ENCODE data around the gene EPB41L1. TPM values are rescaled to one million over a fixed set of nuclear protein-coding genes. Genes with fewer than 3 reads are reported as not detected.

Gene EPB41L1
- total RNA-seq, 1 experiment from 2014 or later = 134 TPM

DNA sequence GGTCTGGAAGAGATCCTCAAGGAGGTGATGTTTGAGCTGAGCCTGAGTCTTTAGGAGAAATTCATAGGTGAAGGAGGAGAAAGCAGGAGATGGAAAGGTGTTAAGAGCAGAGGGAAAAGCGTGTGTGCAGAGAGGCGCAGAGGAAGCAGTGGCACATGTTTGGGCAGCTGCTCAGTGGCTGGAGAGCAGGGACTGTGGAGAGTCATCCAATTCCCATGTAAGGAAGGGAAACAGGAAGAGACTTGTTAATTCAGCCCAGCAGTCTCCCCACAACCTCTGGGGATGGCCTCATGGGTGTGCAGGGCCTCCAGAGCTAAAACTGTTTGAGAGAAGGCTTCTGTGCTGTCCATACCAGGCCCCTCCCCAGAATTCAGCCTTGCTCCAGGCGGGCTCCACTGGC lies 98.0 kb downstream of the EPB41L1 start:
- DNase-seq = no peak
- Histone ChIP-seq H3K4me1 (replicated peaks; ENCODE audit: insufficient read depth) (no peaks in the 10 kb centered on the region), H3K4me3 (no peak overlapping the region), H3K27me3 (ENCODE audit: insufficient read depth, low read depth) (no peaks in the 10 kb centered on the region), H3K36me3 (ENCODE audit: low read depth) (peaks cover 31% of the 10 kb centered on the region; the same call in 1 of the 2 replicates), H3F3A (ENCODE audit: insufficient read depth, low read depth) (no peaks in the 10 kb centered on the region), H2AFZ (no peak overlapping the region), H3K79me2 (ENCODE audit: low read depth) (no peaks in the 10 kb centered on the region), H3K9me2 (ENCODE audit: insufficient read depth) (no peaks in the 10 kb centered on the region), H3K9me3 (ENCODE audit: insufficient read depth, low read depth) (no peaks in the 10 kb centered on the region), H3K4me2 (no peak overlapping the region), H3K27ac (no peak overlapping the region), H4K20me1 (ENCODE audit: insufficient read depth) (peaks cover 32% of the 10 kb centered on the region)
- CTCF ChIA-PET = no interaction called here
- no TSS peak for BruUV-seq (replicated peaks)
- intact Hi-C loops (cut with micrococcal nuclease; ENCODE audit: unreplicated experiment) = no loop called here
- no peak for TF ChIP-seq EZH2 (IDR thresholded peaks at IDR 0.05; ENCODE audit: low read depth)
- TF ChIP-seq, protein P1, sequence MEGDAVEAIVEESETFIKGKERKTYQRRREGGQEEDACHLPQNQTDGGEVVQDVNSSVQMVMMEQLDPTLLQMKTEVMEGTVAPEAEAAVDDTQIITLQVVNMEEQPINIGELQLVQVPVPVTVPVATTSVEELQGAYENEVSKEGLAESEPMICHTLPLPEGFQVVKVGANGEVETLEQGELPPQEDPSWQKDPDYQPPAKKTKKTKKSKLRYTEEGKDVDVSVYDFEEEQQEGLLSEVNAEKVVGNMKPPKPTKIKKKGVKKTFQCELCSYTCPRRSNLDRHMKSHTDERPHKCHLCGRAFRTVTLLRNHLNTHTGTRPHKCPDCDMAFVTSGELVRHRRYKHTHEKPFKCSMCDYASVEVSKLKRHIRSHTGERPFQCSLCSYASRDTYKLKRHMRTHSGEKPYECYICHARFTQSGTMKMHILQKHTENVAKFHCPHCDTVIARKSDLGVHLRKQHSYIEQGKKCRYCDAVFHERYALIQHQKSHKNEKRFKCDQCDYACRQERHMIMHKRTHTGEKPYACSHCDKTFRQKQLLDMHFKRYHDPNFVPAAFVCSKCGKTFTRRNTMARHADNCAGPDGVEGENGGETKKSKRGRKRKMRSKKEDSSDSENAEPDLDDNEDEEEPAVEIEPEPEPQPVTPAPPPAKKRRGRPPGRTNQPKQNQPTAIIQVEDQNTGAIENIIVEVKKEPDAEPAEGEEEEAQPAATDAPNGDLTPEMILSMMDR (conservative IDR thresholded peaks at IDR 0.05) = no peak
- POLR2A ChIA-PET (ENCODE audit: unreplicated experiment) = no interaction called here

DNA sequence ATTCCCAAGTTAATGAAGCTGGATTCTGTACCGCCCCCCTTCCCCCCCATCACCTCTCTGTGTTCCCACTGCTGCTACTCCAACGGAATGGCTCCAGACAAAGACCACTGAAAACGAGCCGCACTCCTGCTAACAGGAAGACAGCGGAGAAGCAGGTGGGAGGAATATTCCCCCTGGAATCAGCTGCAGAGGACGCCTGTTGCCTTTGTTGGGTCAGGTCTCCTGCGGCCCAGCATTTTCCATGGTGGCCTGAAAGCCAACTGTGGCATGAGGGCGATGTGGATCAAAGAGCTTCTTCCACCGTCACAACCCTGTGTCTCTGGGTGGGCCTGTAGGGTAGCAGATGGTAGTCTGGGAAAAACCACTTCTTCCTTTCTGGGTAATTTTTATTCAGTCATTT lies 98.5 kb downstream of the EPB41L1 start:
- no peak overlapping the region for H3K4me3 ChIP-seq
- DNase-seq = no peak
- no TSS peak for BruUV-seq (replicated peaks)
- TF ChIP-seq, protein P1 (conservative IDR thresholded peaks at IDR 0.05) = no peak
- TF ChIP-seq EZH2 (IDR thresholded peaks at IDR 0.05; ENCODE audit: low read depth) = no peak
- H3K4me2 ChIP-seq = no peak overlapping the region
- intact Hi-C loops (cut with micrococcal nuclease; ENCODE audit: unreplicated experiment) = no loop called here
- peaks cover 32% of the 10 kb centered on the region for H4K20me1 ChIP-seq (ENCODE audit: insufficient read depth)
- H3K4me1 ChIP-seq (replicated peaks; ENCODE audit: insufficient read depth) = no peaks in the 10 kb centered on the region
- no peaks in the 10 kb centered on the region for H3K9me3 ChIP-seq (ENCODE audit: insufficient read depth, low read depth)
- H3K9me2 ChIP-seq (ENCODE audit: insufficient read depth) = no peaks in the 10 kb centered on the region
- no peaks in the 10 kb centered on the region for H3K27me3 ChIP-seq (ENCODE audit: insufficient read depth, low read depth)
- ChIA-PET POLR2A (ENCODE audit: unreplicated experiment) (no interaction called here), CTCF (interaction anchor here (0.7 kb wide), 1 partner anchor 1305 kb away, joined by 5 read pairs; no protein-coding TSS in a partner anchor)
- H2AFZ ChIP-seq = no peak overlapping the region
- H3K27ac ChIP-seq = no peak overlapping the region
- 0 out of 2 replicates have a peak, but pooled peaks cover 29% of the 10 kb centered on the region for H3K36me3 ChIP-seq (ENCODE audit: low read depth)
- no peaks in the 10 kb centered on the region for H3K79me2 ChIP-seq (ENCODE audit: low read depth)
- no peaks in the 10 kb centered on the region for H3F3A ChIP-seq (ENCODE audit: insufficient read depth, low read depth)

- CTCF ChIA-PET = no interaction called here
Observed at GRCh38 chr20:36254076-36254475, 99.5 kb downstream of the EPB41L1 start.

More at GRCh38 chr20:36254076-36254475, 99.5 kb downstream of the EPB41L1 start:
- no peak for DNase-seq
- intact Hi-C loops (cut with micrococcal nuclease; ENCODE audit: unreplicated experiment) = no loop called here
- no peaks in the 10 kb centered on the region for H3K4me1 ChIP-seq (replicated peaks; ENCODE audit: insufficient read depth)
- no peak overlapping the region for H3K4me2 ChIP-seq
- H2AFZ ChIP-seq = no peak overlapping the region
- no peak for TF ChIP-seq EZH2 (IDR thresholded peaks at IDR 0.05; ENCODE audit: low read depth)
- TF ChIP-seq, protein P1 (conservative IDR thresholded peaks at IDR 0.05) = no peak
- POLR2A ChIA-PET (ENCODE audit: unreplicated experiment) = no interaction called here
- no peak overlapping the region for H3K4me3 ChIP-seq
- no peaks in the 10 kb centered on the region for H3F3A ChIP-seq (ENCODE audit: insufficient read depth, low read depth)
- no peaks in the 10 kb centered on the region for H3K9me2 ChIP-seq (ENCODE audit: insufficient read depth)
- H3K36me3 ChIP-seq (ENCODE audit: low read depth) = 0 out of 2 replicates have a peak, but pooled peaks cover 18% of the 10 kb centered on the region
- H4K20me1 ChIP-seq (ENCODE audit: insufficient read depth) = peaks cover 29% of the 10 kb centered on the region
- no peaks in the 10 kb centered on the region for H3K9me3 ChIP-seq (ENCODE audit: insufficient read depth, low read depth)
- H3K79me2 ChIP-seq (ENCODE audit: low read depth) = no peaks in the 10 kb centered on the region
- H3K27me3 ChIP-seq (ENCODE audit: insufficient read depth, low read depth) = no peaks in the 10 kb centered on the region
- H3K27ac ChIP-seq = no peak overlapping the region
- no TSS peak for BruUV-seq (replicated peaks)
